VCaP (cell line): ENCODE results near the gene MARK3.

ENCODE experiments used
- H3K27ac ChIP-seq: fragments of 450-650 bp; 2 replicates; pipeline ENCODE4 v1.5.1; 2017
- TF ChIP-seq, protein P1 (sequence below): fragments of 450-650 bp; conservative IDR thresholded peaks from 2 replicates; pipeline ENCODE4 v1.5.1; 2017; ENCODE audit warnings: mild to moderate bottlenecking, moderate library complexity

The MARK3 gene

GRCh38 chr14:103445806-103446205, 60.6 kb downstream of the MARK3 start:
- TF ChIP-seq, protein P1, sequence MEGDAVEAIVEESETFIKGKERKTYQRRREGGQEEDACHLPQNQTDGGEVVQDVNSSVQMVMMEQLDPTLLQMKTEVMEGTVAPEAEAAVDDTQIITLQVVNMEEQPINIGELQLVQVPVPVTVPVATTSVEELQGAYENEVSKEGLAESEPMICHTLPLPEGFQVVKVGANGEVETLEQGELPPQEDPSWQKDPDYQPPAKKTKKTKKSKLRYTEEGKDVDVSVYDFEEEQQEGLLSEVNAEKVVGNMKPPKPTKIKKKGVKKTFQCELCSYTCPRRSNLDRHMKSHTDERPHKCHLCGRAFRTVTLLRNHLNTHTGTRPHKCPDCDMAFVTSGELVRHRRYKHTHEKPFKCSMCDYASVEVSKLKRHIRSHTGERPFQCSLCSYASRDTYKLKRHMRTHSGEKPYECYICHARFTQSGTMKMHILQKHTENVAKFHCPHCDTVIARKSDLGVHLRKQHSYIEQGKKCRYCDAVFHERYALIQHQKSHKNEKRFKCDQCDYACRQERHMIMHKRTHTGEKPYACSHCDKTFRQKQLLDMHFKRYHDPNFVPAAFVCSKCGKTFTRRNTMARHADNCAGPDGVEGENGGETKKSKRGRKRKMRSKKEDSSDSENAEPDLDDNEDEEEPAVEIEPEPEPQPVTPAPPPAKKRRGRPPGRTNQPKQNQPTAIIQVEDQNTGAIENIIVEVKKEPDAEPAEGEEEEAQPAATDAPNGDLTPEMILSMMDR: no peak
- H3K27ac ChIP-seq: peak overlapping the region; percentile 67

GRCh38 chr14:103448097-103448496, 62.9 kb downstream of the MARK3 start:
- no peak overlapping the region for H3K27ac ChIP-seq
- TF ChIP-seq, protein P1: no peak

DNA sequence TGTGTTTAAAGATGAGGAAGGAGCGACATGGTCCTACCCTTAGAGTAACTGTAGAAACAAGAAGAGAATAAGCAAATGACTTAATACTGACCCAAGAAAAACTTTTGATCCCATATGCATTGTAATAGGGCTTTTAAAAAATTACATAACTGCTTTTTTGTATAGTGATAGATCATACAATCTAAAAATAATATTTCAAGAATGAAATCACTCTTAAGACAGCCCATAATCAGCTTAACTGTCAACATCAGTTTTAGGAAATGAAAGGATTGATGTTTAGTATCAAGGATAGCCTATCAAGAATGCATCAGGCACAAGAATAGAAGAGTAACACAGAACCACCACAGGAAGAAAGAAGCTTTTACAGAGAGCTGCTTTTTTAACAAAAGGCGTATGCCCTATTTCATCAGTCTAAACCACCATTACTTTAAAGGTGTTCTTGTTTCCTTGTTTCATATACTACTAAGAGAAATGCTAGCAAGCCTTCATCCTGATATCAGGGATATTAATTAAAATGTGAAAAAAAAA, 64.5 kb downstream of the MARK3 start:
- no peak overlapping the region for H3K27ac ChIP-seq
- TF ChIP-seq, protein P1: no peak

DNA sequence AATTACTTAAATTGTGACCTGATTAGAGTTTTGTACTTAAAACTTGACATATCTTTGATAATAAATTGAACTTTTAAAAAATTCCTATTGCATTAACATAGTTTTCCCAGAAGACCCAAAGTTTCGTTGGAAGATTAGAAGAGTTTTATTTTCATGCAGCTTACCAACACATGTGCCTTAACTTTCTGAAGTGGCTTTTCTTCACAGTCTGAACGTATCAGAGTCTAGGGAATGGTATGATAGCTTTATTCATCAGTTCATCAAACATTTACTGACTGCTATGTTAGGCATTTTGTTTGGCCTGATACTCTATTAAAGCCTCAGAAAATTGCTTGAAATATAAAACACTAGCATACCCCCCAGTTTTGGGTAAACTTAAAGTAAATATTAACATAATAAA, 65.2 kb downstream of the MARK3 start:
- no peak overlapping the region for H3K27ac ChIP-seq
- TF ChIP-seq, protein P1: no peak

GRCh38 chr14:103451401-103451800, 66.2 kb downstream of the MARK3 start:
- H3K27ac ChIP-seq: no peak overlapping the region
- TF ChIP-seq, protein P1: no peak

GRCh38 chr14:103453791-103454190, 68.6 kb downstream of the MARK3 start:
- H3K27ac ChIP-seq: no peak overlapping the region
- TF ChIP-seq, protein P1: no peak

DNA sequence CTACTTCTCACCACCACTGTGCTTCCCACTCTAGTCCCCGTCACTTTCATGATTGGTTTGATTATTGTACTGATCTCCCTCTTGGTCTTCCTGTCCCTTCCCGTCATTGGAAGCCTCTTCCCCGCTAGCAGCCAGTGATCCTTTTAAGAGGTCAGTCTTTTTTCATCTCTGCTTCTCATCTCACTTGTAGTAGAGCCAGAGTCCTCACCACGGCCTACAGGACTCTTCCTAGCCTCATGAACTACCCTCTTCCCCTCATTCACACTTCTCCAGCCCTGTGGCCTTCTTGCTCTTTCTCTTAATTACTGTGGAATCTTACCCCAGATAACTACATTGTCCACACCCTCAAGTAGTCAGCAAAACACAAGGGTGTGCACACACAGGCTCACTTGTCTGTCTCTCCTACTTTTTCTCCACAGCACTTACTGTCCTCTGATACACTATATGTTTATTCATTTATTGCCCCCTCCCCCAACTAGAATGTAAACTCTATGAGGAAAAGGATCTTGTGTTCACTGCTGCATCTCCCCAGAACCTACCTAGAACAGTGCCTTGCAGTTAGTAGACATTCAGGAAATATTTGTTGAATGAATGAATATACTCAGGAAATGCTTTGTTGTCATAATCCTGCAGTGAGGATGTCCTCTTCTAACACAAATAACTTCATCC, 71.1 kb downstream of the MARK3 start:
- TF ChIP-seq, protein P1: no peak
- H3K27ac ChIP-seq: no peak overlapping the region
